Stimulated activated CD8-positive, alpha-beta memory T cell treated with anti-CD3 and anti-CD28 coated beads, Interleukin-12 subunit alpha, Interleukin-12 subunit beta, amount 100 ng/mL, for 4 hours (primary cell): Measurements from ENCODE around the gene DIAPH2.

Experiments used
- DNase-seq: peaks from one replicate; pipeline ENCODE4 v3.0.0-alpha.2; 2020; ENCODE audit warnings: low read depth

DIAPH2 gene

GRCh38 chrX:97057349-97057909 lies 372.8 kb downstream of the DIAPH2 start:
- DNase-seq = no peak

- no peak for DNase-seq
Measured at GRCh38 chrX:97060020-97060419, 375.4 kb downstream of the DIAPH2 start.

- DNase-seq = no peak
Measured at GRCh38 chrX:97065066-97065465, 380.4 kb downstream of the DIAPH2 start.

- DNase-seq = no peak
Measured at GRCh38 chrX:97065973-97066372, 381.3 kb downstream of the DIAPH2 start.

GRCh38 chrX:97066381-97066780 lies 381.7 kb downstream of the DIAPH2 start:
- no peak for DNase-seq

GRCh38 chrX:97070346-97070745 lies 385.7 kb downstream of the DIAPH2 start:
- no peak for DNase-seq

GRCh38 chrX:97074400-97074799 lies 389.8 kb downstream of the DIAPH2 start:
- DNase-seq = no peak

- DNase-seq = no peak
Measured at GRCh38 chrX:97089116-97089515, 404.5 kb downstream of the DIAPH2 start.

- DNase-seq = no peak
Measured at GRCh38 chrX:97096385-97096784, 411.7 kb downstream of the DIAPH2 start.

GRCh38 chrX:97102938-97103337 lies 418.3 kb downstream of the DIAPH2 start:
- no peak for DNase-seq

- DNase-seq = no peak
Measured at GRCh38 chrX:97109730-97110129, 425.1 kb downstream of the DIAPH2 start.

GRCh38 chrX:97117572-97117971 lies 432.9 kb downstream of the DIAPH2 start:
- DNase-seq = no peak

- no peak for DNase-seq
Measured at GRCh38 chrX:97119474-97120109, 434.9 kb downstream of the DIAPH2 start.

GRCh38 chrX:97123001-97123400 lies 438.4 kb downstream of the DIAPH2 start:
- DNase-seq = no peak

GRCh38 chrX:97126020-97126419 lies 441.4 kb downstream of the DIAPH2 start:
- DNase-seq = no peak

- DNase-seq = no peak
Measured at GRCh38 chrX:97132664-97133415, 448.2 kb downstream of the DIAPH2 start.

GRCh38 chrX:97145934-97146333 lies 461.3 kb downstream of the DIAPH2 start:
- DNase-seq = no peak

- no peak for DNase-seq
Measured at GRCh38 chrX:97155816-97156215, 471.2 kb downstream of the DIAPH2 start.

- DNase-seq = no peak
Measured at GRCh38 chrX:97158269-97158668, 473.6 kb downstream of the DIAPH2 start.

GRCh38 chrX:97159916-97160800 lies 475.5 kb downstream of the DIAPH2 start:
- no peak for DNase-seq

- no peak for DNase-seq
Measured at GRCh38 chrX:97167333-97167732, 482.7 kb downstream of the DIAPH2 start.

GRCh38 chrX:97168646-97169045 lies 484.0 kb downstream of the DIAPH2 start:
- DNase-seq = no peak
